Spleen (tissue), 7 donors: Measurements from ENCODE around the gene MCUR1.

ENCODE experiments used
- POLR2A ChIP-seq, 3 donors: fragments of 450-650 bp; IDR thresholded peaks; one replicate each; pipeline ENCODE4 v1.5.1; 2017; ENCODE audit warnings: antibody characterized with exemption in 3 of 3, mild to moderate bottlenecking in 1 of 3
- POLR2AphosphoS5 ChIP-seq, 3 donors: sonication (generic); formaldehyde crosslinking; IDR thresholded peaks; one replicate each; pipeline ENCODE4 v1.5.1; 2017; ENCODE audit warnings: antibody characterized with exemption in 3 of 3
- TF ChIP-seq, protein P1 (sequence below), 11 experiments: fragments of 200-600 bp in 7 of 11; fragments of 450-650 bp in 4 of 11; sonication (generic) in 4 of 11; IDR thresholded peaks in 8 of 11; conservative IDR thresholded peaks in 3 of 11; 1 replicate in 7 of 11; 2 replicates in 4 of 11; pipeline versions ENCODE4 v1.4.0 to v1.8.0; 2016 to 2021; ENCODE audit warnings: antibody characterized with exemption in 11 of 11, inconsistent platforms in 4 of 11, mild to moderate bottlenecking in 1 of 11
- donor health status: DM: no; HTN: no; CAD: no; lungs with moderate emphysema.
- donor health status: DM: no; HTN: no; CAD: no.
- donor health status: DM: no; HTN: no; CAD: no.

- TF ChIP-seq POLR2A (IDR thresholded peaks at IDR 0.05) (no peak), POLR2AphosphoS5 (IDR thresholded peaks at IDR 0.05) (no peak)
- TF ChIP-seq, protein P1, sequence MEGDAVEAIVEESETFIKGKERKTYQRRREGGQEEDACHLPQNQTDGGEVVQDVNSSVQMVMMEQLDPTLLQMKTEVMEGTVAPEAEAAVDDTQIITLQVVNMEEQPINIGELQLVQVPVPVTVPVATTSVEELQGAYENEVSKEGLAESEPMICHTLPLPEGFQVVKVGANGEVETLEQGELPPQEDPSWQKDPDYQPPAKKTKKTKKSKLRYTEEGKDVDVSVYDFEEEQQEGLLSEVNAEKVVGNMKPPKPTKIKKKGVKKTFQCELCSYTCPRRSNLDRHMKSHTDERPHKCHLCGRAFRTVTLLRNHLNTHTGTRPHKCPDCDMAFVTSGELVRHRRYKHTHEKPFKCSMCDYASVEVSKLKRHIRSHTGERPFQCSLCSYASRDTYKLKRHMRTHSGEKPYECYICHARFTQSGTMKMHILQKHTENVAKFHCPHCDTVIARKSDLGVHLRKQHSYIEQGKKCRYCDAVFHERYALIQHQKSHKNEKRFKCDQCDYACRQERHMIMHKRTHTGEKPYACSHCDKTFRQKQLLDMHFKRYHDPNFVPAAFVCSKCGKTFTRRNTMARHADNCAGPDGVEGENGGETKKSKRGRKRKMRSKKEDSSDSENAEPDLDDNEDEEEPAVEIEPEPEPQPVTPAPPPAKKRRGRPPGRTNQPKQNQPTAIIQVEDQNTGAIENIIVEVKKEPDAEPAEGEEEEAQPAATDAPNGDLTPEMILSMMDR (IDR thresholded peaks at IDR 0.05 in 8 of 11, conservative IDR thresholded peaks at IDR 0.05 in 3 of 11) = no peak
Observed at GRCh38 chr6:13788820-13789219, 25.5 kb downstream of the MCUR1 start.
